HG02970 (cell line): Measurements from ENCODE around the gene TIGIT.

Experiments used
- ATAC-seq: cut with Tn5 transposase; IDR thresholded peaks from one replicate; pipeline ENCODE4 v1.9.1; 2021; ENCODE audit warnings: mild to moderate bottlenecking, moderate library complexity, moderate number of reproducible peaks; ENCODE audit not compliant: unreplicated experiment, low FRiP score

Gene TIGIT

GRCh38 chr3:114308830-114309229 lies 15.0 kb downstream of the TIGIT start:
- no peak for ATAC-seq

- no peak for ATAC-seq
Measured at GRCh38 chr3:114310695-114311094, 16.9 kb downstream of the TIGIT start.

GRCh38 chr3:114313426-114313825 lies 19.6 kb downstream of the TIGIT start:
- ATAC-seq: no peak

GRCh38 chr3:114314282-114314681 lies 20.5 kb downstream of the TIGIT start:
- ATAC-seq: no peak

- ATAC-seq: no peak
Measured at GRCh38 chr3:114318295-114318694, 24.5 kb downstream of the TIGIT start.

- no peak for ATAC-seq
Measured at GRCh38 chr3:114319453-114319852, 25.6 kb downstream of the TIGIT start.

GRCh38 chr3:114320246-114320645 lies 26.4 kb downstream of the TIGIT start:
- ATAC-seq: no peak

GRCh38 chr3:114323546-114324254 lies 29.9 kb downstream of the TIGIT start:
- ATAC-seq: no peak

- ATAC-seq: no peak
Measured at GRCh38 chr3:114327665-114328064, 33.8 kb downstream of the TIGIT start.

GRCh38 chr3:114328345-114328744 lies 34.5 kb downstream of the TIGIT start:
- ATAC-seq: no peak

GRCh38 chr3:114329823-114330222 lies 36.0 kb downstream of the TIGIT start:
- ATAC-seq: no peak

- no peak for ATAC-seq
Measured at GRCh38 chr3:114331007-114331406, 37.2 kb downstream of the TIGIT start.

GRCh38 chr3:114331710-114332109 lies 37.9 kb downstream of the TIGIT start:
- ATAC-seq: no peak

GRCh38 chr3:114332342-114333179 lies 38.7 kb downstream of the TIGIT start:
- no peak for ATAC-seq

GRCh38 chr3:114333180-114333922 lies 39.5 kb downstream of the TIGIT start:
- ATAC-seq: no peak

GRCh38 chr3:114333923-114334240 lies 40.1 kb downstream of the TIGIT start:
- ATAC-seq: no peak

- ATAC-seq: no peak
Measured at GRCh38 chr3:114336122-114336697, 42.4 kb downstream of the TIGIT start.

- ATAC-seq: no peak
Measured at GRCh38 chr3:114336857-114337256, 43.0 kb downstream of the TIGIT start.

- no peak for ATAC-seq
Measured at GRCh38 chr3:114338651-114339357, 45.0 kb downstream of the TIGIT start.

GRCh38 chr3:114344492-114344891 lies 50.7 kb downstream of the TIGIT start:
- no peak for ATAC-seq
